HL-60 (cell line): ENCODE data around the gene SLC25A11.

Experiments used
- DNase-seq, 2 experiments: peaks; one replicate each; pipeline ENCODE4 v3.0.0-alpha.2; 2010 to 2020; ENCODE audit warnings: low read depth in 1 of 2, low spot score in 1 of 2
- H3K27ac ChIP-seq: fragments of 250-450 bp; sonication (Bioruptor Pico); replicated peaks from 2 replicates; pipeline ENCODE4 v1.5.1; 2020; ENCODE audit warnings: mild to moderate bottlenecking, moderate library complexity
- H3K27me3 ChIP-seq: fragments of 250-450 bp; sonication (Bioruptor Pico); 2 replicates; pipeline ENCODE4 v1.5.1; 2021; ENCODE audit warnings: mild to moderate bottlenecking, moderate library complexity; ENCODE audit not compliant: insufficient read depth, poor library complexity, severe bottlenecking
- H3K4me3 ChIP-seq: replicated peaks from 2 replicates; pipeline ENCODE4 v1.5.1; 2011; ENCODE audit warnings: mild to moderate bottlenecking, control low read depth, low read length; ENCODE audit not compliant: insufficient read depth
- CTCF ChIP-seq: IDR thresholded peaks from one replicate; pipeline ENCODE4 v1.5.1; 2011; ENCODE audit warnings: low read length, control low read depth, inconsistent platforms; ENCODE audit not compliant: insufficient read depth
- GABPA ChIP-seq: IDR thresholded peaks from 2 replicates; pipeline ENCODE4 v1.6.1; 2012; ENCODE audit warnings: low read depth
- POLR2AphosphoS5 ChIP-seq: IDR thresholded peaks from 2 replicates; pipeline ENCODE4 v1.6.1; 2012; ENCODE audit warnings: low read depth
- REST ChIP-seq: IDR thresholded peaks from 2 replicates; pipeline ENCODE4 v1.6.1; 2012; ENCODE audit warnings: low read depth; ENCODE audit not compliant: insufficient replicate concordance
- SPI1 ChIP-seq: IDR thresholded peaks from 2 replicates; pipeline ENCODE4 v1.6.1; 2012; ENCODE audit warnings: low read depth, mild to moderate bottlenecking, borderline replicate concordance
- long read RNA-seq: library from polyadenylated mRNA; unstranded; transcript quantifications from one replicate; pipeline ENCODE4 v2.0.0, GENCODE V29; 2020

SLC25A11 gene
- long read RNA-seq, transcript SLC25A11-201 (8 exons, 1,897 nt), result major isoform, 494 of 514 reads
- long read RNA-seq, partial matches to known transcripts, result 1 of 514 reads
- long read RNA-seq, other reads (novel, unspliced or antisense), result 14 of 514 reads

- H3K4me3 ChIP-seq, result peak within 1 kb of the TSS; percentile 55
- no peaks in the 10 kb centered on the region for H3K27me3 ChIP-seq
- peak within 1 kb of the TSS; percentile 95 for H3K27ac ChIP-seq
- DNase-seq, result peak; percentile 88 to 95
- no peak for TF ChIP-seq SPI1
- TF ChIP-seq GABPA, result no peak
- no peak for TF ChIP-seq CTCF
- TF ChIP-seq REST, result no peak
- peak; percentile 39; the same call in 1 of the 2 replicates for TF ChIP-seq POLR2AphosphoS5
Measured at GRCh38 chr17:4939796-4940554, at the start of gene SLC25A11, which contains the start of gene RNF167. SLC25A11 (minus strand) TSS chr17:4940046; CDS start chr17:4939910, 136 bp downstream. RNF167 (plus strand) TSS chr17:4940268; CDS start chr17:4940910, 642 bp downstream.

GRCh38 chr17:4987767-4988567 lies 48.1 kb upstream of the SLC25A11 start:
- DNase-seq, result no peak
- Histone ChIP-seq H3K4me3 (peak overlapping the region; percentile 69), H3K27me3 (no peaks in the 10 kb centered on the region), H3K27ac (peak overlapping the region; percentile 55)
- TF ChIP-seq REST (no peak), CTCF (no peak), POLR2AphosphoS5 (no peak), GABPA (no peak), SPI1 (no peak)

- H3K27ac ChIP-seq, result peak within 1 kb of the TSS; percentile 55
- TF ChIP-seq SPI1 (no peak), GABPA (no peak), CTCF (no peak)
- DNase-seq, result peak; percentile 73 to 79
- peak within 1 kb of the TSS; percentile 69 for H3K4me3 ChIP-seq
- no peaks in the 10 kb centered on the region for H3K27me3 ChIP-seq
Measured at GRCh38 chr17:4986951-4987766, 47.3 kb upstream of the SLC25A11 start, which contains the start of gene CAMTA2. CAMTA2 (minus strand) TSS chr17:4987675; CDS start chr17:4986222, 1,453 bp downstream.
